ENCODE measurements around the gene SMIM10L1. TPM values are rescaled to one million over a fixed set of nuclear protein-coding genes. Genes with fewer than 3 reads are reported as not detected.
A peak's percentile ranks its signal among the peaks of the same experiment; 100 is the strongest.

The SMIM10L1 gene
- total RNA-seq = 9.5 and 10.1 TPM in 2 replicates

GRCh38 chr12:11171145-11171968 lies at the start of gene SMIM10L1:
TSS of gene SMIM10L1 (plus strand) at chr12:11171194. CDS start at chr12:11171357, 163 bp downstream.
- peak within 1 kb of the TSS; percentile 98 for H3K27ac Mint-ChIP-seq
- peaks cover 49% of the 10 kb centered on the region for H3K4me1 Mint-ChIP-seq
- intact Hi-C loops (cut with micrococcal nuclease) = loop anchor here (1.0 to 10.0 kb wide), 5 partner anchors 84 to 957 kb away; partner anchors contain the start of genes GABARAPL1 and MAGOHB
- DNase-seq = peak; percentile 97
- H3K27me3 Mint-ChIP-seq = no peaks in the 10 kb centered on the region
- peak within 1 kb of the TSS; percentile 98 for H3K4me3 Mint-ChIP-seq
- no peaks in the 10 kb centered on the region for H3K9me3 Mint-ChIP-seq
- H3K36me3 Mint-ChIP-seq (ENCODE audit: low read depth) = peaks cover 58% of the 10 kb centered on the region

DNA sequence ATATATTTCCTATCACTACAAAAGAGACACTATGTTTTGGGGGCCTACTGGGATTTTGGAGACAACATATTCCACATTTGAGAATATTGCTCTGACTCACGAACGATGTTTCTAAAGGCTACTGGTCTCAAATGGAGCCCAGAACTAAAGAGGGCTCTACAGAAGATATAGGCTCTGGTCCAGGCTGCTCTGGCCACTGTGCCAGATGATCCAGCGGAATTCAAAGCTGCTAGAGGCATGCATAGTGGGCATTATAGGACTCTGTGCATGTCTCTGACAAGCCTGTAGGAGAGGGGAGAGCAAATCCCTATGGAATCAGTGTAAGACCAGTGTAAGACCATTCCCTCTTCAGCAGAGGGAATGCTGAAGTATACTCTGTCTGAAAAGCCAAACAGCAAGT lies 40.6 kb upstream of the SMIM10L1 start:
- DNase-seq = no peak
- H3K27ac Mint-ChIP-seq = no peak overlapping the region
- H3K9me3 Mint-ChIP-seq = peaks cover 14% of the 10 kb centered on the region
- peaks cover 29% of the 10 kb centered on the region for H3K36me3 Mint-ChIP-seq (ENCODE audit: low read depth)
- intact Hi-C loops (cut with micrococcal nuclease) = no loop called here
- peaks cover 8% of the 10 kb centered on the region for H3K4me1 Mint-ChIP-seq
- H3K27me3 Mint-ChIP-seq = no peaks in the 10 kb centered on the region
- no peak overlapping the region for H3K4me3 Mint-ChIP-seq

DNA sequence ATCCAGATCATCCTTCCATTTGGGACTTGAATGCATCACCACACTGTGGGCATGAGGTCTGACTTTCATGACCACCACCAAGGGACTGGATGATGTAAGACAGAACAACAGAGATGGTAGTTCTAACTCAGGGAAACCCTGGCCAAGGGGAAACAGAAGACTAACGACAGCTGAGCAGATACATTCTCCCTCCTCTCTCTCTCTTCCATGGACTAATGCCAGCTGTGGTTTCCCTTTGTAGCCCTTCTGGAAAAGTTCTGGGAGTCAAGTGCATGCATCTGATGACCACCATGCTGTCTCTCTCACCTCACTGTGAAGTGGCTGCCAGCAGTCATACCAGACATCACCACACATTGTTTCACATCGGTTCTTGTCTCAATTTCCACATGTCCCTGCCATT lies 40.0 kb upstream of the SMIM10L1 start:
- no peak overlapping the region for H3K4me3 Mint-ChIP-seq
- intact Hi-C loops (cut with micrococcal nuclease) = no loop called here
- peaks cover 11% of the 10 kb centered on the region for H3K4me1 Mint-ChIP-seq
- peaks cover 29% of the 10 kb centered on the region for H3K36me3 Mint-ChIP-seq (ENCODE audit: low read depth)
- H3K27ac Mint-ChIP-seq = no peak overlapping the region
- no peak for DNase-seq
- peaks cover 14% of the 10 kb centered on the region for H3K9me3 Mint-ChIP-seq
- no peaks in the 10 kb centered on the region for H3K27me3 Mint-ChIP-seq

GRCh38 chr12:11133162-11133561 lies 37.8 kb upstream of the SMIM10L1 start:
- Mint-ChIP-seq H3K4me3 (no peak overlapping the region), H3K9me3 (peaks cover 7% of the 10 kb centered on the region), H3K36me3 (ENCODE audit: low read depth) (peaks cover 22% of the 10 kb centered on the region), H3K27me3 (no peaks in the 10 kb centered on the region), H3K4me1 (peaks cover 20% of the 10 kb centered on the region), H3K27ac (no peak overlapping the region)
- DNase-seq = no peak
- intact Hi-C loops (cut with micrococcal nuclease) = no loop called here

DNA sequence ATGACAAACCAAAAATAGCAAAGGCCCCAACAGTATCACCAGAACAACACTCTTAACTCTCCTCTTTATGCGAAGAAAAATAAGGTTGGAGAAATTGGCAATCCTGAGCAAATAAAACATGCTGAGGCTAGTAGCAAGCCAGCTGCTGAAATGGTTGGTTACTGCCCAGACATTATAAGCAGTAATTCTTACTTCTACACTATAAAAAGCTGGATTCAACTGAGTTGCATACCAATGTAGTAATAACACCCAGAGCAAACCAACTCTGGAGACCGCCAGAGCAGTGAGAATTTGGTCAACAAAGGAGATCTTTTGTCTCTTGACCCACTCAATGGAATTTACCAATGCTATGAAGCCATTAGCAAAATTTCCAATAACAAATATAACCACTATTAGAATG lies 37.2 kb upstream of the SMIM10L1 start:
- DNase-seq = no peak
- H3K27ac Mint-ChIP-seq = no peak overlapping the region
- intact Hi-C loops (cut with micrococcal nuclease) = loop anchor here (2.0 kb wide), 1 partner anchor 49 kb away; no protein-coding TSS in a partner anchor
- H3K9me3 Mint-ChIP-seq = peaks cover 7% of the 10 kb centered on the region
- H3K4me3 Mint-ChIP-seq = no peak overlapping the region
- H3K4me1 Mint-ChIP-seq = peaks cover 20% of the 10 kb centered on the region
- H3K36me3 Mint-ChIP-seq (ENCODE audit: low read depth) = peaks cover 19% of the 10 kb centered on the region
- no peaks in the 10 kb centered on the region for H3K27me3 Mint-ChIP-seq

- peaks cover 20% of the 10 kb centered on the region for H3K4me1 Mint-ChIP-seq
- no peak within 1 kb of the TSS for H3K4me3 Mint-ChIP-seq
- no peak for DNase-seq
- H3K9me3 Mint-ChIP-seq = peaks cover 7% of the 10 kb centered on the region
- H3K27me3 Mint-ChIP-seq = no peaks in the 10 kb centered on the region
- intact Hi-C loops (cut with micrococcal nuclease) = loop anchor here (2.0 kb wide), 1 partner anchor 50 kb away; no protein-coding TSS in a partner anchor
- peak within 1 kb of the TSS; percentile 35 for H3K27ac Mint-ChIP-seq
- H3K36me3 Mint-ChIP-seq (ENCODE audit: low read depth) = peaks cover 15% of the 10 kb centered on the region
Measured at GRCh38 chr12:11134305-11134704, 36.7 kb upstream of the SMIM10L1 start, which contains the start of gene TAS2R30. TSS of gene TAS2R30 (minus strand) at chr12:11134644. CDS start at chr12:11134244, 400 bp downstream.

GRCh38 chr12:11136075-11136474 lies 34.9 kb upstream of the SMIM10L1 start:
- Mint-ChIP-seq H3K36me3 (ENCODE audit: low read depth) (peaks cover 23% of the 10 kb centered on the region), H3K27me3 (no peaks in the 10 kb centered on the region), H3K9me3 (peaks cover 10% of the 10 kb centered on the region), H3K4me3 (no peak overlapping the region), H3K27ac (no peak overlapping the region), H3K4me1 (peaks cover 20% of the 10 kb centered on the region)
- no peak for DNase-seq
- intact Hi-C loops (cut with micrococcal nuclease) = no loop called here

GRCh38 chr12:11143352-11143751 lies 27.6 kb upstream of the SMIM10L1 start:
- intact Hi-C loops (cut with micrococcal nuclease) = no loop called here
- no peak overlapping the region for H3K27ac Mint-ChIP-seq
- peaks cover 2% of the 10 kb centered on the region for H3K4me1 Mint-ChIP-seq
- peaks cover 43% of the 10 kb centered on the region for H3K36me3 Mint-ChIP-seq (ENCODE audit: low read depth)
- peaks cover 3% of the 10 kb centered on the region for H3K9me3 Mint-ChIP-seq
- no peaks in the 10 kb centered on the region for H3K27me3 Mint-ChIP-seq
- no peak overlapping the region for H3K4me3 Mint-ChIP-seq
- no peak for DNase-seq

GRCh38 chr12:11144297-11144696 lies 26.7 kb upstream of the SMIM10L1 start:
- H3K9me3 Mint-ChIP-seq = peaks cover 6% of the 10 kb centered on the region
- peaks cover 45% of the 10 kb centered on the region for H3K36me3 Mint-ChIP-seq (ENCODE audit: low read depth)
- no peak overlapping the region for H3K4me3 Mint-ChIP-seq
- no peaks in the 10 kb centered on the region for H3K27me3 Mint-ChIP-seq
- DNase-seq = no peak
- intact Hi-C loops (cut with micrococcal nuclease) = no loop called here
- no peak overlapping the region for H3K27ac Mint-ChIP-seq
- peaks cover 2% of the 10 kb centered on the region for H3K4me1 Mint-ChIP-seq

GRCh38 chr12:11147420-11147819 lies 23.6 kb upstream of the SMIM10L1 start:
- no peaks in the 10 kb centered on the region for H3K27me3 Mint-ChIP-seq
- H3K4me1 Mint-ChIP-seq = peaks cover 2% of the 10 kb centered on the region
- H3K36me3 Mint-ChIP-seq (ENCODE audit: low read depth) = peaks cover 42% of the 10 kb centered on the region

GRCh38 chr12:11150832-11151231 lies 20.2 kb upstream of the SMIM10L1 start:
- H3K4me3 Mint-ChIP-seq = no peak overlapping the region
- H3K9me3 Mint-ChIP-seq = peaks cover 18% of the 10 kb centered on the region
- no peaks in the 10 kb centered on the region for H3K27me3 Mint-ChIP-seq
- peaks cover 40% of the 10 kb centered on the region for H3K36me3 Mint-ChIP-seq (ENCODE audit: low read depth)
- intact Hi-C loops (cut with micrococcal nuclease) = no loop called here
- H3K4me1 Mint-ChIP-seq = no peaks in the 10 kb centered on the region
- no peak for DNase-seq
- no peak overlapping the region for H3K27ac Mint-ChIP-seq

More at GRCh38 chr12:11147420-11147819, 23.6 kb upstream of the SMIM10L1 start:
- Mint-ChIP-seq H3K9me3 (peaks cover 11% of the 10 kb centered on the region), H3K4me3 (no peak overlapping the region), H3K27ac (no peak overlapping the region)
- intact Hi-C loops (cut with micrococcal nuclease) = no loop called here
- DNase-seq = no peak

GRCh38 chr12:11152725-11153124 lies 18.3 kb upstream of the SMIM10L1 start:
- Mint-ChIP-seq H3K27ac (no peak overlapping the region), H3K4me1 (no peaks in the 10 kb centered on the region), H3K27me3 (no peaks in the 10 kb centered on the region), H3K4me3 (no peak overlapping the region), H3K36me3 (ENCODE audit: low read depth) (peaks cover 49% of the 10 kb centered on the region), H3K9me3 (peaks cover 24% of the 10 kb centered on the region)
- DNase-seq = no peak
- intact Hi-C loops (cut with micrococcal nuclease) = no loop called here

- Mint-ChIP-seq H3K4me3 (no peak overlapping the region), H3K27me3 (no peaks in the 10 kb centered on the region), H3K27ac (no peak overlapping the region), H3K9me3 (peaks cover 21% of the 10 kb centered on the region), H3K4me1 (peaks cover under 1% of the 10 kb centered on the region), H3K36me3 (ENCODE audit: low read depth) (peaks cover 52% of the 10 kb centered on the region)
- intact Hi-C loops (cut with micrococcal nuclease) = no loop called here
- no peak for DNase-seq
Measured at GRCh38 chr12:11154400-11154925, 16.5 kb upstream of the SMIM10L1 start.

GRCh38 chr12:11158885-11159444 lies 12.0 kb upstream of the SMIM10L1 start:
- Mint-ChIP-seq H3K27ac (no peak overlapping the region), H3K4me1 (peaks cover 15% of the 10 kb centered on the region), H3K27me3 (no peaks in the 10 kb centered on the region), H3K4me3 (no peak overlapping the region), H3K36me3 (ENCODE audit: low read depth) (peaks cover 55% of the 10 kb centered on the region), H3K9me3 (peaks cover 6% of the 10 kb centered on the region)
- no peak for DNase-seq
- intact Hi-C loops (cut with micrococcal nuclease) = no loop called here
